Measurements from ENCODE around the gene RPL14.
A peak's percentile ranks its signal among the peaks of the same experiment; 100 is the strongest.

The RPL14 gene

GRCh38 chr3:40497288-40497687, 40.1 kb downstream of the RPL14 start:
- TF ChIP-seq CTCF (IDR thresholded peaks at IDR 0.05; ENCODE audit: low read depth, low read length, missing control alignments) = no peak
- Histone ChIP-seq H3K36me3 (replicated peaks) (no peaks in the 10 kb centered on the region), H3K4me3 (ENCODE audit: low read depth, low read length) (no peak overlapping the region), H3K27ac (no peak overlapping the region), H3K27me3 (replicated peaks) (no peaks in the 10 kb centered on the region)
- in situ Hi-C loops (cut with HindIII; ENCODE audit: low pct_ligation_motif_present, low sequenced_read_pairs) = no loop called here
- DNase-seq = no peak

DNA sequence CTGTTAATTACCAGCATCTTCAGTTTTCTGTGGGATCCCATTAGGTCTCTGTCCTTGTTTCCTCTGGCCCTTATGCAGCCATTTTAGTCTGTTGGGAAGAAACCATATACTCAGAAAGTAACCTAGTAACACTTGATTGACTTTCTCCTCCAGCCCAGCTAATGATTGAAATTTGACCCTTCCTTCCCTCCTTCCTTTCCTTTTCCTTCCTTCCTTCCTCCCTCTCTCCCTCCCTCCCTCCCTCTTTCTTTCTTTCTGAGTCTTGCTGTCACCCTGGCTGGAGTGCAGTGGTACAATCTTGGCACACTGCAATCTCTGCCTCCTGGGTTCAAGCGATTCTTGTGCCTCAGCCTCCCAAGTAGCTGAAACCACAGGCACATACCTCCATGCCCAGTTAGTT, 42.8 kb downstream of the RPL14 start:
- no peak for TF ChIP-seq CTCF (IDR thresholded peaks at IDR 0.05; ENCODE audit: low read depth, low read length, missing control alignments)
- no peak overlapping the region for H3K27ac ChIP-seq
- no peaks in the 10 kb centered on the region for H3K36me3 ChIP-seq (replicated peaks)
- no peak overlapping the region for H3K4me3 ChIP-seq (ENCODE audit: low read depth, low read length)
- H3K27me3 ChIP-seq (replicated peaks) = no peaks in the 10 kb centered on the region
- DNase-seq = no peak
- in situ Hi-C loops (cut with HindIII; ENCODE audit: low pct_ligation_motif_present, low sequenced_read_pairs) = no loop called here

DNA sequence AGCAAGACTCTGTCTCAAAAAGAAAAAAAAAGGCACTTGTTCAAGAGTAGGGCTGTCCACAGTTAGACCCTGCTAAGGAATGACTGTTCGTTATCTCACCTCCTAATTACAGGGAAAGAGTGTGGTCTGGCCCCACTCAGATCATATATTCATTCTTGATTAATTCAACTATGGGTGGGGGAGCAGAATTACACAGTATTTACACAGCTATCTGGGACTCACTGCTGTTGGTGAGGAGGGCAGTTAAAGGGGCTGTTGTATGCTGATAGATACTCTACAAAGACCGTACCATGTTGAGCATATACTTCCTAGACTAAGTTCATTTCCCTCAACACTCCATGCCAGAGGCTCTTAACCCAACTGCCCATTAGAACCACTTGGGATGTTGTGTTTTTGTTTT, 44.9 kb downstream of the RPL14 start:
- H3K36me3 ChIP-seq (replicated peaks) = no peaks in the 10 kb centered on the region
- no peak for TF ChIP-seq CTCF (IDR thresholded peaks at IDR 0.05; ENCODE audit: low read depth, low read length, missing control alignments)
- in situ Hi-C loops (cut with HindIII; ENCODE audit: low pct_ligation_motif_present, low sequenced_read_pairs) = no loop called here
- no peak for DNase-seq
- no peaks in the 10 kb centered on the region for H3K27me3 ChIP-seq (replicated peaks)
- H3K4me3 ChIP-seq (ENCODE audit: low read depth, low read length) = no peak overlapping the region
- no peak overlapping the region for H3K27ac ChIP-seq

GRCh38 chr3:40504636-40505430, 47.7 kb downstream of the RPL14 start:
- peak; percentile 93 for DNase-seq
- Histone ChIP-seq H3K36me3 (replicated peaks) (no peaks in the 10 kb centered on the region), H3K27me3 (replicated peaks) (no peaks in the 10 kb centered on the region), H3K4me3 (ENCODE audit: low read depth, low read length) (no peak overlapping the region), H3K27ac (peak overlapping the region; percentile 95)
- no peak for TF ChIP-seq CTCF (IDR thresholded peaks at IDR 0.05; ENCODE audit: low read depth, low read length, missing control alignments)
- in situ Hi-C loops (cut with HindIII; ENCODE audit: low pct_ligation_motif_present, low sequenced_read_pairs) = no loop called here

DNA sequence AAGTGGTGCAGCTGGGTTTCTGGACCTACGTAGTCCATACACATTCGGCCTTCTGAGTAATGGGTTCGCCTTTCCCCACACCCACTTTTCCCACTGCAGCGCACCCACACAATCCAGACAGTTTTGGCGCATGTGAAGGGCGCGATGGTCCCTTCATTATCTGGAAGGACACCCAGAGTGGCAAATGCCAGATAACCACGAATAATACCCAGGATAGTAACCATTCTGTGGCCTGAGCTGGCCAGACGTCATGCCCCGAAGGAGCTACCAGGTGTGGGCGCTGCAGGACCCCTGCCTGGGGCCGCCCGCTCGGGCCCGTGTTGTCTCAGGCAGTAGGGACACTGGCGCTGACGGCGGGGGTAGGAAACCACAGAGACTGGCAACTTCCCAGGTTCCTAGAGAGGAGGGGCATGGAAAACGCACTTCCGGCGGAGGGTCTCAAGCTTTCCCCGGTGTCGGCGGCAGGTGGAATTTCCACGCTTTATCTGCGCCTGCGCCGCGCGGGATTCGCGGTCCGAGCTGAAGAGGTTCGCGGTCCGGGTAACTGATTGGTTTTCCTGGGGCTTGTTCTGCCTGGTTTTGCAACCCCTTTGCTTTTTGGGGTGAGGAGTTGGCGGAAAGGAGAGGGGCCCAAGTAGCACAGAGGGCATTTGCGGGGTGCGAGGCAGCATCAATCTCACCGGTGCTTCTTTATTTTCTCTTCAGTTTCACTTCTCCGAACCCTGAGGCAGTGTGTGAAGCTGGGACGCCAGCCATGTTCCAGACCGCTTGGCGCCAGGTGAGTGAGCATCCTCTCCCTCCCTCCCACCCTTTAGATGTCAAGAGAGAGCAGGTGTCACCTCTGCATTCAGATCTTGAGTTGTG, 48.7 kb downstream of the RPL14 start, which contains the start of gene ZNF620:
TSS of gene ZNF620 (plus strand) at position 441 of the 864 bp plus-strand sequence. CDS start at position 755, 314 bp downstream.
- peak; percentile 57 for TF ChIP-seq CTCF (IDR thresholded peaks at IDR 0.05; ENCODE audit: low read depth, low read length, missing control alignments)
- peak within 1 kb of the TSS; percentile 95 for H3K27ac ChIP-seq
- in situ Hi-C loops (cut with HindIII; ENCODE audit: low pct_ligation_motif_present, low sequenced_read_pairs) = no loop called here
- H3K4me3 ChIP-seq (ENCODE audit: low read depth, low read length) = peak within 1 kb of the TSS; percentile 71
- H3K36me3 ChIP-seq (replicated peaks) = no peaks in the 10 kb centered on the region
- no peaks in the 10 kb centered on the region for H3K27me3 ChIP-seq (replicated peaks)
- DNase-seq = peak; percentile 38
